GM12875 (cell line): ENCODE measurements around the gene MRTFA.

Experiments
- H3K4me3 ChIP-seq: one replicate; pipeline ENCODE4 v1.5.1; 2011; ENCODE audit warnings: low read depth, low read length, control low read depth
- TF ChIP-seq, protein P1 (sequence below): IDR thresholded peaks from 2 replicates; pipeline ENCODE4 v1.5.1; 2011; ENCODE audit warnings: low read depth, mild to moderate bottlenecking, control low read depth, inconsistent platforms, low read length, moderate library complexity, borderline replicate concordance; ENCODE audit not compliant: insufficient read depth

Gene MRTFA

GRCh38 chr22:40436505-40437431 lies 199.8 kb downstream of the MRTFA start:
- H3K4me3 ChIP-seq = peak overlapping the region; percentile 45
- TF ChIP-seq, protein P1, sequence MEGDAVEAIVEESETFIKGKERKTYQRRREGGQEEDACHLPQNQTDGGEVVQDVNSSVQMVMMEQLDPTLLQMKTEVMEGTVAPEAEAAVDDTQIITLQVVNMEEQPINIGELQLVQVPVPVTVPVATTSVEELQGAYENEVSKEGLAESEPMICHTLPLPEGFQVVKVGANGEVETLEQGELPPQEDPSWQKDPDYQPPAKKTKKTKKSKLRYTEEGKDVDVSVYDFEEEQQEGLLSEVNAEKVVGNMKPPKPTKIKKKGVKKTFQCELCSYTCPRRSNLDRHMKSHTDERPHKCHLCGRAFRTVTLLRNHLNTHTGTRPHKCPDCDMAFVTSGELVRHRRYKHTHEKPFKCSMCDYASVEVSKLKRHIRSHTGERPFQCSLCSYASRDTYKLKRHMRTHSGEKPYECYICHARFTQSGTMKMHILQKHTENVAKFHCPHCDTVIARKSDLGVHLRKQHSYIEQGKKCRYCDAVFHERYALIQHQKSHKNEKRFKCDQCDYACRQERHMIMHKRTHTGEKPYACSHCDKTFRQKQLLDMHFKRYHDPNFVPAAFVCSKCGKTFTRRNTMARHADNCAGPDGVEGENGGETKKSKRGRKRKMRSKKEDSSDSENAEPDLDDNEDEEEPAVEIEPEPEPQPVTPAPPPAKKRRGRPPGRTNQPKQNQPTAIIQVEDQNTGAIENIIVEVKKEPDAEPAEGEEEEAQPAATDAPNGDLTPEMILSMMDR = peak; percentile 30; the same call in 1 of the 2 replicates

DNA sequence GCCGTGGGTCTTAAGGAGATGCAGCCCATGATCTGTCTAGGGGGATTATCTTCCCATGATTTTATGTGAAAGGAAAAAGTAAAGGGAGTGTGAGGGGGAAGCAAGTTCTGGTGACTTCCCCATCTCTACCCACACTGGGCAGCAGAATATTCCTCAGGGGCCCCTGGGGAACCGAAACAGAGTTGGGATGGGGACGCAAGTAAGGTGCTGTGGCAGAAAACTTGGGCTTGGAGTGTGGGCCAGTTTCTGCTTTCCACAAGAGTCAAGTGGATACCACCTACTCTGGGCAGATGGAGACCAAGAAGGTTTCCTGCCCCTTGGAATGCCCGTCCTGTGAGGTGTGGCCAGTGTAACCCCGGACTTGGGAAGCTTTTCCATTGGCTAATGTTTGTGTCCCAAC lies 201.8 kb downstream of the MRTFA start:
- TF ChIP-seq, protein P1 = no peak

GRCh38 chr22:40434106-40434505 lies 202.4 kb downstream of the MRTFA start:
- TF ChIP-seq, protein P1 = no peak
- H3K4me3 ChIP-seq = no peak overlapping the region

More for the DNA sequence above, 201.8 kb downstream of the MRTFA start:
- H3K4me3 ChIP-seq = no peak overlapping the region

DNA sequence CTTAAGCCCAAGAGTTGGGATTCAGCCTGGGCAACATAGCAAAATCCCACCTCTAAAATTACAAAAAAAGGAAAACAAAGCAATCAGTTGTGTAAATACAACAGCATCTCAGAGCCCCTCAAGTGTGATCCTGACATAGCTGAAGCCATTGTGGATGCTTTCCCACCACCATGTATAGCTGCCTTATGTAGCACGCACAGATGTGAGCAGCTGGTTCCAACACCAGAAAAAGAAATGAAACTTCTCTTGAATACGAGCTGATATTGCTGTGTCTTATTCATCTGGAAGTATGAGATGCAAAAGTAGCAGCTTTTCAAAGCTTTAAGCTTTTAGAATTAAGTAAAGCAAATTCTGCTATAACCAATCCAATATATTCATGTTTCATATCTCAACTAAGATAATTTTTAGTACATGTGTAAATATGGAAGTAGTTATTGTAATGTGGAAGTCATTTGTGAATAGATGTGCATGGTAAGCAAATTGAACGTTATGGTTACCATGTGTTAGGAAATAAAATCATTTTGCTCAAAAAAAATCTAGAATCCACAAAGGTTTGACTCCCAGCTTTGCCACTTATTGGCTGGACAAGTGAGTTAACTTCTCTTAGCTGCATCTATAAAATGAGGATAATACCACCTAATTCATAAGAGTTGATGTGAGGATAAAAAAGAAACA lies 203.0 kb downstream of the MRTFA start:
- no peak overlapping the region for H3K4me3 ChIP-seq
- TF ChIP-seq, protein P1 = no peak

DNA sequence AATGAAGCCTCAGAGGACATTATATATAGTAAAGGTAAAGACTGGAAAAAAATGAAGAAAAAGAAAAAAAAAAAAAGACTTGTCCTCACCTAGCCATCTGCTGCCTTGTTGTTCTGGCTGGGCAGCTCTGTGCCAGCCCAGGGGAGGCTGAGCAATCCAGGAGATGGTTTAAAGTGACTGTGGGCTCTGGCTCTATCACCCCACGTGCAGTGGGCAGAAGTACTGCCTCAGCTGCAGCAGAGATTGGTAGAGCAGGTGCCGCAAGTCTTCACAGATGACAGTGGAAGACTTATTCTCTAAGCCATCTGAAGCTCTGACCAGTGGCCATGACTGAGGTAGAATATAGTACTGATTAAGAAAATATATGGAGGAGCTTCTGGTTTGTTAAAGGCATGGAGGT lies 203.9 kb downstream of the MRTFA start:
- H3K4me3 ChIP-seq = no peak overlapping the region
- TF ChIP-seq, protein P1 = no peak

- no peak overlapping the region for H3K4me3 ChIP-seq
- TF ChIP-seq, protein P1 = no peak
Observed at GRCh38 chr22:40432157-40432556, 204.4 kb downstream of the MRTFA start.
